ENCODE results near the gene SBF2.
"Not testable (repeated sequence)": the region's sequence is repeated elsewhere in the genome, so short reads cannot be mapped to it uniquely, and the experiment has no call there.

The SBF2 gene

DNA sequence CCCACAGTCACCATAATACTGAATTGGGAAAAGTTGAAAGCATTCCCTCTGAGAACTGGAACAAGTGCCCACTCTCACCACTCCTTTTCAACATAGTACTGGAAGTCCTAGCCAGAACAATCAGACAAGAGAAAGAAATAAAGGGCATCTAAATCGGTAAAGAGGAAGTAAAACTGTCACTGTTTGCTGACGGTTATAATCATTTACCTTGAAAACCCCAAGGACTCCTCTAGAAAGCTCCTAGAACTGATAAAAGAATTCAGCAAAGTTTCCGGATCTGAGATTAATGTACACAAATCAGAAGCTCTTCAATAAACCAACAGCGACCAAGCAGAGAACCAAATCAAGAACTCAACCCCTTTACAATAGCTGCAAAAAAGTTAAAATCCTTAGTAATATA lies 306.7 kb downstream of the SBF2 start:
- H3K27me3 Mint-ChIP-seq, H3K27ac Mint-ChIP-seq, H3K36me3 Mint-ChIP-seq, H3K4me3 Mint-ChIP-seq, DNase-seq, H3K4me1 Mint-ChIP-seq, H3K9me3 Mint-ChIP-seq: not testable (repeated sequence)
- CTCF ChIA-PET, result interaction anchor here (0.7 kb wide), 1 partner anchor 13 kb away, joined by 3 read pairs; no protein-coding TSS in a partner anchor

DNA sequence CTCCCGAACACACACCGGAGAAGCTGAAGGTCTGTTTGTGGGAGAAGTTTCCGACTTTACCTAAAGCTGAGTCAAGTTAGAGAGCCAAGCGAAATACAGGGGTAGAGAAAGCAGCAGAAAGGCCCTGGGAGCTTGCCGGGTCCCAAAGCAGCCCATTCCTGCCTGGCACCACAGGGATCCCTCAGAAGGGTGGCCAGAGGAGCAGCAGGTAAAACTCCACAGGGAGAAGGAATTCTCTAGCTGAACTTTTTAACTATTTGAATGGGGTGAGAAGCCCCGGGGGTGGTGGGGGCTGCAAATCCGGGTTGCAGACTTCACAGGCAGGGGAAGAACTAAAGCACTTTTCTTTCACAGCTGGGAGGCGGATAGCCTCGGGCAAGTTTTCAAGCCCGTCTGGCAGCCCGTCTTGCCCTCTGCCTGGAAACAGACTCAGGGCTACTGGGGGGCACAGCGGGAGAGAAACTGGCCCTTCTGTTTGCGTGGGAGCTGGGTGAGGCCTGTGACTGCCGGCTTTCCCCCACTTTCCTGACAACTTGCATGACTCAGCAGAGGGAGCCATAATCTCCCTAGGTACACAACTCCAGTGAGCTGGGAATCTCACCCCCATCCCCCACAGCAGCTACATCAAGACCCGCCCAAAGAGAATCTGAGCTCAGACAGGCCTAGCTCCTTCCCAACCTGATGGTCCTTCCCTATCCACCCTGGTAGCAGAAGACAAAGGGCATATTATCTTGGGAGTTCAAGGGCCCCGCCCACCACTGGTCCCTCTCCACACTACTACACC lies 311.0 kb downstream of the SBF2 start:
- no peaks in the 10 kb centered on the region for H3K27me3 Mint-ChIP-seq
- no peak overlapping the region for H3K4me3 Mint-ChIP-seq
- CTCF ChIA-PET, result interaction anchor here (1.2 kb wide), 1 partner anchor 223 kb away, joined by 3 read pairs; no protein-coding TSS in a partner anchor
- peaks cover 2% of the 10 kb centered on the region for H3K4me1 Mint-ChIP-seq
- no peak overlapping the region for H3K27ac Mint-ChIP-seq
- no peaks in the 10 kb centered on the region for H3K36me3 Mint-ChIP-seq
- no peak for DNase-seq
- H3K9me3 Mint-ChIP-seq, result no peaks in the 10 kb centered on the region

DNA sequence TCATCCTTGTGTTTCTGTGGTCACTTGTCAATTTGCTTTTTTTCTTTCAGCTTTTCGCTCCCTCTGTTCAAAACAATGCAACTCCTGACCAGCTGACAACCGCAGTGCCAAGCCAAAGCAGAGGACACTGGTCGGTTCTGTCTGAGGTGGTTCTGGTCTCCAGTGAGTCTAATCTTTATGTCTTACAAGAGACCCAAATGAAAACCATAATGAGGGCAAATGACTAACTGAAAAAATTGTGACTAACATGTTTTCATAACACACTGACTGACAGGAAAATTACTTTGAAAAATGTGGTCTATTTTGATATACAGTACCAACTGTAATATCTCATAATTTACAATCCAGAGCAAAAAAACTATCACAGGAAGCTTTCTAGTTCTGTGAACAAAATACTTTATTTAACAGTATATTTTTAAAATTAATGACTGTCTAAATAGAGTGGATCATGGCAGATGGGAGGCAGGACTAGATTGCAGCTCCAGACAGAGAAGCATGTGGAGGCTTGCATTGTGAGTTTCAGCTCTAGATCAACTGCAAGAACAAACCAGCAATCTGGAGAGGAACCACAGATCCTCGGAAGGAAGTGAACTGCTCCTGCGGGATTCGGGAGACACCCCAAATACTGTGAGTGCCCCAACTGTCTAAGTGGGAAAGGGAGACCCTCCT lies 311.8 kb downstream of the SBF2 start:
- Mint-ChIP-seq H3K4me3 (no peak overlapping the region), H3K9me3 (no peaks in the 10 kb centered on the region), H3K4me1 (peaks cover 2% of the 10 kb centered on the region), H3K27me3 (no peaks in the 10 kb centered on the region), H3K27ac (no peak overlapping the region), H3K36me3 (no peaks in the 10 kb centered on the region)
- CTCF ChIA-PET, result interaction anchor here (1.2 kb wide), 1 partner anchor 222 kb away, joined by 3 read pairs; no protein-coding TSS in a partner anchor
- no peak for DNase-seq

DNA sequence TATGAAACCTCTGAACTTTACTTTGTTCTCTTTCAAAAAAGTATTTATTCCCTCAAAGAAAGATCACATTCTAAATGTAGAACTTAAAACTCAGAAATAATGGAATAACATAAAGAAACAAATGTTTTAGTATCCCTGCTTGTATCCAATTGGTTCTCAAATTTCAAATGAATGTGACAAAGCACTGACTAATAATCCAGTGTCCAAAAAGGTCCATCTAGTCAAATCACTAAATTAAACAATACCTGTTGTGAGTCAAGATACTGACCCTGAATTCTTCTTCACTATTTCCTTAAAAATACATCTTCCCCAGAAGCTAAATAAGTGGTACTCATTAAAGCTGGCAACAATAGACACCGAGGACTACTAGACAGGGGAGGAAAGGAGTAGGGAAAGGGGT lies 313.1 kb downstream of the SBF2 start:
- CTCF ChIA-PET, result no interaction called here
- Mint-ChIP-seq H3K27ac (no peak overlapping the region), H3K9me3 (no peaks in the 10 kb centered on the region), H3K4me1 (no peaks in the 10 kb centered on the region), H3K4me3 (no peak overlapping the region), H3K36me3 (no peaks in the 10 kb centered on the region), H3K27me3 (no peaks in the 10 kb centered on the region)
- DNase-seq, result no peak

DNA sequence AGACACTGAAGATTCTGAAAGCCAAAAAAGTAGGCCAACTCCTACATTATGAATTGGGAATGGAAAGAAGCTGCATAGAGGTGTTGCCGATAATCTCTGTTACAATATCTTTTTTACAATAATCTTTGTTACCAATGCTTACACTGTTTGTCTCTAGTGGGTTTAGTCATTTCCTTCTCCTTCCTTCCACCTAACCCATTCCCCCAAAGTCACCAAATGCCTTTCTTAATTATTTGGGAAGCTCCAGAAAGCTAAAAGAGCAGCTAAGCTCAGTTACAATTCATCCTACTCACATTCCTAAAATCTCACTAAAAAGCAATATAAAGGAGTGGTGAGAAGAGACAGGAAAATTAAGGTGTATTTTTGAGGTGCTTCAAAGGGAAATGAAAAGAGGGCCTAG lies 316.5 kb downstream of the SBF2 start:
- Mint-ChIP-seq H3K4me3 (no peak overlapping the region), H3K27me3 (no peaks in the 10 kb centered on the region), H3K36me3 (no peaks in the 10 kb centered on the region), H3K4me1 (no peaks in the 10 kb centered on the region), H3K27ac (no peak overlapping the region), H3K9me3 (no peaks in the 10 kb centered on the region)
- CTCF ChIA-PET, result interaction anchor here (1.0 to 1.1 kb wide), 2 partner anchors 150 to 161 kb away, joined by 3 read pairs; no protein-coding TSS in a partner anchor
- DNase-seq, result no peak

DNA sequence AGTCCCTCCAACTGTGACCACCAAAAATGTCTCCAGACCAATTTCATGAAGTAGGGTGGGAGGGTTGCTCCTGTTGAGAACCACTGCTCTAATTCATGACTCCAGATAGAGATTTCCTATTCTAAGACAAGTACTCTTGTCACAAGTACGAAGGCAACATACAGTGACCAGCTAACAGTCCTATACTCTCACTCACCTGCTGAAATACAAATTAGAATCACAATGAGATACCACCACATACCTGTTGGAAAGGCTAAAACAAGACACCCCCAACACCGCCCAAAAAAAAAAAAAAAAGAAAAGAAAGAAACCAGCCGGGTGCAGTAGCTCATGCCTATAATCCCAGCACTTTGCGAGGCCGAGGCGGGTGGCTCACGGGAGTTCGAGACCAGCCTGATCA lies 319.6 kb downstream of the SBF2 start:
- Mint-ChIP-seq H3K4me1 (no peaks in the 10 kb centered on the region), H3K36me3 (no peaks in the 10 kb centered on the region), H3K4me3 (no peak overlapping the region), H3K27me3 (no peaks in the 10 kb centered on the region), H3K27ac (no peak overlapping the region), H3K9me3 (no peaks in the 10 kb centered on the region)
- no peak for DNase-seq
- CTCF ChIA-PET, result interaction anchor here (0.6 to 3.8 kb wide), 4 partner anchors 13 to 335 kb away, joined by 3 to 37 read pairs (median 10); no protein-coding TSS in a partner anchor

DNA sequence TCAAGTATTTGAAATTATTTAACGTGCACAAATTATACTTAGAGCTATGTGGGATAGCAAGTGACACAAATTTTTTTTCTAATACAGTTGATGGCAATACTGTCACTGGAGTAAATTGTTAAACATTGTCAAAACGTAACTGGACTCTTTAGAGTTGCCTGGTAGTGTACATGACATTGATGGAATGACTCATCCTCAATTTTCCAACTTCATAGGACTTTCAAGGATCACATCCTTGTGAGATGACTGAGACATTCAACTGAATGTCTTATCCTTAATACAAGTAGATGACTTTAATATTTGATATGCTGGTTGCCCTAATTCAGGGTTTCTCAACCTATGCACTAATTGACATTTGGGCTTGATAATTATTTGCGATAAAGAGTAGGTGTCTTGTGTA lies 320.1 kb downstream of the SBF2 start:
- no peak overlapping the region for H3K27ac Mint-ChIP-seq
- no peaks in the 10 kb centered on the region for H3K4me1 Mint-ChIP-seq
- H3K27me3 Mint-ChIP-seq, result no peaks in the 10 kb centered on the region
- H3K36me3 Mint-ChIP-seq, result no peaks in the 10 kb centered on the region
- CTCF ChIA-PET, result interaction anchor here (0.6 to 3.8 kb wide), 5 partner anchors 13 to 335 kb away, joined by 3 to 37 read pairs (median 9); no protein-coding TSS in a partner anchor
- H3K4me3 Mint-ChIP-seq, result no peak overlapping the region
- no peak for DNase-seq
- H3K9me3 Mint-ChIP-seq, result no peaks in the 10 kb centered on the region

DNA sequence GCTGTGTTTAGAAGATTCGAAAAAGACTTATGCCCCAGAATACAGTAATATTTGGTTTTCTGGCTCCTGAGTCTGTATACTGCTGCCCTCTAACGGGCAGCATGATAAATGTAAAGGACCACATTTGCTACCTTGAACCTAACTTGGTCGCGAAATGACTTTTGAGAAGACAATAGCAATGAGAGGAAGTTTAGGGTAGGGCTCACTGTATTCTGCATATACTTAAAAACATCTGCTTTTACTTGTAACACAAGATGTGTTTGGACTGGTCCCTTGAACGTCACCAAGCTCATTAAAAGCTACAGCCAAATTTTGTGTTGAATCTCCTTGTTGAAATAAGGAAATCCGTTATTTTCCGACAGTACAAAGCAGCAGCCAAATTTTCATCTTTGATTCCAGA lies 321.0 kb downstream of the SBF2 start:
- no peak overlapping the region for H3K27ac Mint-ChIP-seq
- no peaks in the 10 kb centered on the region for H3K4me1 Mint-ChIP-seq
- no peak overlapping the region for H3K4me3 Mint-ChIP-seq
- CTCF ChIA-PET, result interaction anchor here (0.8 to 3.8 kb wide), 19 partner anchors 11 to 372 kb away, joined by 3 to 37 read pairs (median 4); no protein-coding TSS in a partner anchor
- H3K36me3 Mint-ChIP-seq, result no peaks in the 10 kb centered on the region
- H3K27me3 Mint-ChIP-seq, result no peaks in the 10 kb centered on the region
- peak; percentile 43 for DNase-seq
- no peaks in the 10 kb centered on the region for H3K9me3 Mint-ChIP-seq

DNA sequence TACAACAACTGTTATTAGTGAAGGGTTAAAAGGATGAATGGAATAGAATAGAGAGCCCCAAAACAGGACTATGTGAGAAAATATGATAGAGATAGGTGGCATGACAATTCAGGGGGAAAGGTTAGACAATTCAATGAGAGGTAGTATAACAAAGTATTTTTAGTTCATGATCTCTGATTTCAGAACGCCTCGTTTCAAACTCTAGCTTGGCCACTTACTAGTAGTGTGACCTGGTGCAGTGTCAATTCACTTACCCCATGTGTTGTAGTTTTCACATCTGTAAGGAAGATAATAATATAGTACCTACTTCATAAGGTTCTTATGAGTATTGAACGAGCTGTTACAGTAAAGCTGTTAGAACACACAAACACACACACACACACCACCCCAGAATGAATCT lies 322.1 kb downstream of the SBF2 start:
- CTCF ChIA-PET, result interaction anchor here (0.9 to 3.8 kb wide), 7 partner anchors 12 to 358 kb away, joined by 3 to 37 read pairs (median 5); no protein-coding TSS in a partner anchor
- Mint-ChIP-seq H3K27ac (no peak overlapping the region), H3K4me3 (no peak overlapping the region), H3K4me1 (no peaks in the 10 kb centered on the region), H3K9me3 (no peaks in the 10 kb centered on the region), H3K27me3 (no peaks in the 10 kb centered on the region), H3K36me3 (no peaks in the 10 kb centered on the region)
- DNase-seq, result no peak

DNA sequence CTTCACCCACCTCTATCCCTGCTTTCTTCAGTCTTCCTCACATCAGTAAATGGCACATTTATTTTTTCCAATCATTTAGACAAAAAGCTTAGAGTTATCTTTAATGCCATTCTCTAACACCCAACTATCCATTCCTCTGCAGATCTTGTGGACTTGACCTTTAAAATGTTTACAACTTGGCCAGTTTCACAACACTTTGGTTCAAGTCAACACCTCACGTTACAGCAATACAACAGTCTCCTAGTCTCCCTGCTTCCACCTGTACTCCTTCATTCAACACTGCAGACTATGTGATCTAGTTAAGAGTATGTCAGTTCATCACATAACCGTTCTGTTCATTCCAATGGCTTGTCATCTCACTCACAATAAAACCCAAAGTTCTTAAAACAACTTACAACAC lies 325.0 kb downstream of the SBF2 start:
- CTCF ChIA-PET, result interaction anchor here (0.8 to 1.1 kb wide), 3 partner anchors 172 to 339 kb away, joined by 3 to 4 read pairs (median 4); no protein-coding TSS in a partner anchor
- no peak overlapping the region for H3K4me3 Mint-ChIP-seq

DNA sequence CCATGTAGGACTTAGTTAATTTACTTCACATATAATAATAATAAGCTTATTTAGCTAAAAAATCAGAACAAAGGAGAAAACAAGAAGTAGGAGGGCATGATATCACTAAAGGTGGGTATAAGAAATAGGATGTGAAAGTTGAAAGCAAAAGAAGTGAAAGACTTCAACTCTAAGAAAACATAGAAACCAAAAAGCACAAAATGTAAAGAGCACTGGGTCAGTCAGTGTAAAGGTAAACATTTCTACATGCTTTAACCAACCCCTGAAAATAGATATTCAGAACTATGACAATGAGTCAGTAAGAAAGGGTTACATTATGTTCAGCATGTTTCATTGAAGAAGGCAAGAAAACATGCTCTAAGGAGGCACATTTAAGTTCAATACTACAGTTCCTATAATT lies 331.3 kb downstream of the SBF2 start:
- Mint-ChIP-seq H3K27me3 (no peaks in the 10 kb centered on the region), H3K9me3 (no peaks in the 10 kb centered on the region), H3K4me3 (no peak overlapping the region), H3K36me3 (no peaks in the 10 kb centered on the region), H3K27ac (no peak overlapping the region), H3K4me1 (no peaks in the 10 kb centered on the region)
- CTCF ChIA-PET, result no interaction called here
- DNase-seq, result no peak

More for the DNA sequence above, 325.0 kb downstream of the SBF2 start:
- Mint-ChIP-seq H3K9me3 (no peaks in the 10 kb centered on the region), H3K36me3 (no peaks in the 10 kb centered on the region), H3K27me3 (no peaks in the 10 kb centered on the region), H3K4me1 (no peaks in the 10 kb centered on the region), H3K27ac (no peak overlapping the region)
- DNase-seq, result no peak

DNA sequence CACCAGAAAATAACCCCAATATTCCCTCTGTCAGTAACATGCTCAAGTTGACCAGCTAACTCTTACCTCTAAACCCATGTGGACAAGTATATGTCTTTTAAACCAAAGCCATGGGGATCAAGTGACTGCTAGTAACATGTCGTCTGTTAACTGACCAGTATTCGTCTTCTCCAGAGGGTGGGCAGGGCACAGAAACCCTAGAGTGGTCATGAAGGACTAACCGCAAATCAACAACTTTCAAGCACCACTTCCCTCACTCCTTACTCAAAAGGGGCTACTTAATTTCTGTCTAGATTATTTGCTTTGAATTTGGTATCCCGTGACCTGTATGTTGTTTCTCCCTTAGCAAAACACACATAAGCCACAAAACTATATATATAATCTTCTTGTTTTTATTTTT lies 336.9 kb downstream of the SBF2 start:
- Mint-ChIP-seq H3K4me3 (no peak overlapping the region), H3K9me3 (no peaks in the 10 kb centered on the region), H3K27me3 (no peaks in the 10 kb centered on the region), H3K4me1 (no peaks in the 10 kb centered on the region), H3K36me3 (no peaks in the 10 kb centered on the region), H3K27ac (no peak overlapping the region)
- CTCF ChIA-PET, result no interaction called here
- no peak for DNase-seq

DNA sequence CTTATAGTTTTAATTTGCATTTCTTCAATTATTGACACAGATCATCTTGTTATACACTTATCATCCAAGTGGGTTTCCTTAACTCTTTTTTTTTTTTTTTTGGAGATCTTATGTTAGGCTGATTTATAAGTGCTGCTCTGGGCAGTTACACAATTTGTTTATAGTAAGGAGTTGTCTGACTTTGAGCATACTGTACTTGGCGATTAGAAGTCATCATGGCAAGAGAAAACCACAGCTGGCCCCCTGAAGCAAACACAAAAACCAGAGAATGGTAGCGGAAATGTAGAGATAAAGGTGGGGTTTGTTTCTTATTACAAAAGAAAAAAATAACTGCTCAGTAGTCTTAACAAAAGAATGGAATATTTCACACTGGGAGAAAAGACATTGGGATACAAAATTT lies 337.5 kb downstream of the SBF2 start:
- Mint-ChIP-seq H3K27me3 (no peaks in the 10 kb centered on the region), H3K4me3 (no peak overlapping the region), H3K36me3 (no peaks in the 10 kb centered on the region), H3K4me1 (no peaks in the 10 kb centered on the region), H3K9me3 (no peaks in the 10 kb centered on the region), H3K27ac (no peak overlapping the region)
- CTCF ChIA-PET, result no interaction called here
- no peak for DNase-seq

DNA sequence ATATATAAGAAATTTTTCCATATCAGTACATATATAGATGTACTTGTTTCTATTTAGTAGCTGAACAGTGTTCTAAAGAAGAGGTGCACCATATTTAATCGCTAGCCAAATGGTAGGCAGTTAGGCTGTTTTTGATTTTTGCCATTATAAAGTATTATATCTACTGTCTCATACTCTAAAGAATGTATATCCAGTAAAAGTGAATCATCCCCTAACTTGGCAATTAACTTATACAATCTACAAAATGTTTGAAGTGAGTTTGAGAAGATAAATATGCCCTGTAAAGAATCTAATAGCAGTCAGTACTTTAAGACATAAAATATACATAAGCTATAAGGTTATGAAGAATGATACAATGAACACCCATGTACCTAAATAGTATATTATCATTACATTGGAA lies 338.6 kb downstream of the SBF2 start:
- H3K27ac Mint-ChIP-seq, result no peak overlapping the region
- no peak overlapping the region for H3K4me3 Mint-ChIP-seq
- no peaks in the 10 kb centered on the region for H3K27me3 Mint-ChIP-seq
- CTCF ChIA-PET, result no interaction called here
- no peaks in the 10 kb centered on the region for H3K36me3 Mint-ChIP-seq
- H3K9me3 Mint-ChIP-seq, result no peaks in the 10 kb centered on the region
- H3K4me1 Mint-ChIP-seq, result no peaks in the 10 kb centered on the region
- DNase-seq, result no peak

Measured in activated naive CD4-positive, alpha-beta T cell treated with anti-CD3 and anti-CD28 coated beads, Interleukin-2, amount 10 ng/mL, durations not matched to agents 7 days and 5 days (primary cell).